Osteocyte (in vitro differentiated cells): ENCODE results near the gene SEPSECS. TPM values are rescaled to one million over a fixed set of nuclear protein-coding genes. Genes with fewer than 3 reads are reported as not detected.
A peak's percentile ranks its signal among the peaks of the same experiment; 100 is the strongest.

Source experiments
- DNase-seq: peaks from one replicate; pipeline ENCODE4 v3.0.0; 2021; ENCODE audit warnings: mixed read lengths; ENCODE audit not compliant: unreplicated experiment; ENCODE audit errors: extremely low spot score
- H3K27ac Mint-ChIP-seq: one replicate; pipeline ENCODE4 v1.8.0; 2021; ENCODE audit warnings: mild to moderate bottlenecking, mixed read lengths; ENCODE audit not compliant: unreplicated experiment
- H3K27me3 Mint-ChIP-seq: one replicate; pipeline ENCODE4 v1.8.0; 2021; ENCODE audit warnings: mixed read lengths; ENCODE audit not compliant: unreplicated experiment
- H3K36me3 Mint-ChIP-seq: one replicate; pipeline ENCODE4 v1.8.0; 2021; ENCODE audit warnings: mixed read lengths; ENCODE audit not compliant: unreplicated experiment
- H3K4me1 Mint-ChIP-seq: one replicate; pipeline ENCODE4 v1.8.0; 2021; ENCODE audit warnings: mixed read lengths; ENCODE audit not compliant: unreplicated experiment
- H3K4me3 Mint-ChIP-seq: one replicate; pipeline ENCODE4 v1.8.0; 2021; ENCODE audit warnings: mild to moderate bottlenecking, moderate library complexity, mixed read lengths; ENCODE audit not compliant: unreplicated experiment
- H3K9me3 Mint-ChIP-seq: one replicate; pipeline ENCODE4 v1.8.0; 2021; ENCODE audit warnings: mixed read lengths; ENCODE audit not compliant: unreplicated experiment
- CTCF ChIP-seq: fragments of 200-600 bp; sonication (generic); IDR thresholded peaks from 2 replicates; pipeline ENCODE4 v1.5.0; 2021; ENCODE audit warnings: antibody characterized with exemption, mild to moderate bottlenecking, moderate library complexity
- total RNA-seq: library from RNA; stranded (reverse); gene quantifications from 2 replicates; pipeline ENCODE4 v1.2.1, GENCODE V29; 2021

SEPSECS gene
- total RNA-seq, 1 donor from 2014 or later, result 7.8 TPM

DNA sequence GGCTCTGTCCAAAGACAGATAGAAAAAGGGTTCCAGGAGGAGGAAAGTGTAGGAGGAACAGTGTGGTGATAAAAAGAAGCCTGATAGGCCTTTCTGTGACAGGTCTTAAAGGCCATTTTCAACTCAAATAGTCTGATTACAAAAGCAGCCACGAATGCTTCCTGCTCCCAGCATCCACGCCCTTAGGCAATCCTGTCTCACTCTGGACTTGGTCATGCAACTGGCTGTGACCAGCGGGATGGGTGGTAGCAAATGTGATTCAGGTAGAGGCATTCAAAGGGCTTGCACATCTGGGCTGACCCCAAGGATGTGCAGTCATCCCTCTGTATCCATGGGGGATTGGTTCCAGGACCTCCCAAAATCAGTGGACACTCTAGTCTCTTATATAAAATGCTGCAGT is 14.4 kb upstream of the SEPSECS start:
- peaks cover 29% of the 10 kb centered on the region for H3K4me1 Mint-ChIP-seq
- H3K4me3 Mint-ChIP-seq, result no peak overlapping the region
- no peaks in the 10 kb centered on the region for H3K36me3 Mint-ChIP-seq
- no peak for DNase-seq
- no peaks in the 10 kb centered on the region for H3K9me3 Mint-ChIP-seq
- H3K27ac Mint-ChIP-seq, result peak overlapping the region; percentile 33
- no peak for TF ChIP-seq CTCF
- no peaks in the 10 kb centered on the region for H3K27me3 Mint-ChIP-seq

DNA sequence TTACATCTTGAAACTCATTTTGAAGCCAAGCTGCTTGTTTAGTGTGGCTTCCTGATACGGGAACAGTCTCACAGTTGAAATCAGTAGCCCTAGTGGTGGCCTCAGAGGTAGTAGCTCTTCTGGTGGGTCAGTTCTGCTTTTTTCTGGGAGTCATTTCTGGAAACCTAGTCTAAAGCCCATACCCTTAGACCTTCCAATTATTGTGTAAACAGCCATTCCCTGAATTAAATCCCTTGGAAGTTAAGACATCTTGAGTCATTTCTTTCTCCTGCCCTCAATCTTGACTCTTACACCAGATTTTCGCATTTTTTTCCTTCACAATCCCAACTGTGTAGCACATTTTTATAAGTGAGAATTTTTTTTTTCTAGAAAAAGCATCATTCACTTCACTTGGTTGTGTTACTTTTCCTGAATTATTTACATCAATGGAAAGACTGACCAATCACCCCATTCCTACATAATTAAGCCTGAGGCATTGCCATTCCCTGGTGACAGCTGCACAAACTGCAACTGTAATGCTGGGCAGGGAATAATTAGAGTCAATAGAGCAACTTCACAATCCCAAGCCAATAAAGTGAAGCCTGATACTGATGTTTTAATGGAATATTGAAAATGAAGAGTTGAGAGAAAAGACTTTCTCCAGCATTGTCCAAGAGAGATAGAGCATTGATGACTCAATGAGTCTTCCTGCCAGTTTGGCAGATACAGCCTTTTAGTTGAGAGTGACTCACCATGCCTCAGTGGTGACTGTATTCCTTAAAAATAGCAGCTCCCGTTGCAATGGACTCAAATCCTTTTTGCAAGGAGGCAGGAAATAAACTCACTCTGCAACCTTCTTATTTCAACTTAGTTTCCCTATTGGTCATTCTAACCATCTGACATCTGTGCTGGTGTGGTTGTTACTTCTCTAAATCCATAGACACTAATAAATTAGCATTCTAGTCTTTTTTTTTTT is 13.0 kb upstream of the SEPSECS start:
- no peak overlapping the region for H3K4me3 Mint-ChIP-seq

DNA sequence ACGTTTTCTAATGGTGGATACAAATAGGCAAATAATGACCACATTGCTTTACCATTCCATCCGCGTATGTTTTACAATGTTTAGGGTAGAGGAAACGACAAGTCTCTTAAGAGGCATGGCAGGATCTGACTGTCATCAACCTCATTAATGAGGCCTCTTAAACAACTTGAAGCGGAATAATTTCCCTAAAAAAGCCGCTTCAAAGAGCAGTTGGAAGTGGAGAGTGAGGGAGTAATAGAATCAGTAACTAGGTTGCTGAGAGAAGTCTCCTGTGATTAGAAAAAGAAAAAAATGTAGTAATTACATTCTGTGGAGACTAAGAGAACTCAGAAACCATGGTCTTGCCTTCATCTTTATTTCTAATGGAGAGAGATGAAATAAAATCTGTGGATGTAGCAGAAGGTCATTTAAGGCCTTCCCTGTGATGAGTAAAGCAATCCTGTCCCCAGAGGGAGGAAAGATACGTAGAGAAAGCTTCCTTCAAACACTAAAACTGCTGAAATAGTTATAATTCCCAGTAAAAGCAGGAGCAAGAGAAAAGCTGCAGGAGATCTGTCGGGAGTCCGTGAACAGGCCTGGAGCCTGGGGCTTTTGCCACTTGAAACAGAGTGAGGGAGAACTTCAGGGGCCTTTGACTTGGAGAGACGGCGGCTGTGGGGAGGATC is 11.1 kb upstream of the SEPSECS start:
- peaks cover 5% of the 10 kb centered on the region for H3K36me3 Mint-ChIP-seq
- H3K4me3 Mint-ChIP-seq, result no peak overlapping the region
- peak overlapping the region; percentile 58 for H3K27ac Mint-ChIP-seq
- peaks cover 2% of the 10 kb centered on the region for H3K9me3 Mint-ChIP-seq
- no peak for DNase-seq
- H3K27me3 Mint-ChIP-seq, result no peaks in the 10 kb centered on the region
- peaks cover 24% of the 10 kb centered on the region for H3K4me1 Mint-ChIP-seq
- TF ChIP-seq CTCF, result no peak

More for the DNA sequence above, 13.0 kb upstream of the SEPSECS start:
- Mint-ChIP-seq H3K4me1 (peaks cover 29% of the 10 kb centered on the region), H3K27ac (peak overlapping the region; percentile 86), H3K9me3 (no peaks in the 10 kb centered on the region), H3K27me3 (no peaks in the 10 kb centered on the region), H3K36me3 (no peaks in the 10 kb centered on the region)
- no peak for TF ChIP-seq CTCF
- DNase-seq, result no peak

GRCh38 chr4:25169446-25169845 is 9.2 kb upstream of the SEPSECS start:
- Mint-ChIP-seq H3K36me3 (peaks cover 9% of the 10 kb centered on the region), H3K9me3 (peaks cover 4% of the 10 kb centered on the region), H3K4me3 (no peak overlapping the region), H3K4me1 (peaks cover 24% of the 10 kb centered on the region), H3K27me3 (no peaks in the 10 kb centered on the region), H3K27ac (no peak overlapping the region)
- no peak for TF ChIP-seq CTCF
- DNase-seq, result no peak

DNA sequence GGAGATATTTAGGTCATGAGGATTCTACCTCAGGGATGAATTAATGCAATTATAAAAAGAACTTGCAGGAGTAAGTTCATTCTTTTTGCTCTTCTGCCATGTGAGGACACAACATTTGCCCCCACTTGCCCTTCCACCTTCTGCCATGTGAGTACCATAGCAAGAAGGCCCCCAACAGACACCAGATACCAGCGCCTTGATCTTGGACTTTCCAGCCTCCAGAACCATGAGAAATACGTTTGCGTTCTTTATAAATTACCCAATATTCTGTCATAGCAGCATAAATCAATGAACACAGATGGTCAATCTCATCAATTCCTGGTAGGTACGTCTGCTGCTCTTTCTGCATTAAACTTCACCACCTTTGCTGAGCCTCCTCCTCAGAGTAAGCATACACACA is 5.7 kb upstream of the SEPSECS start:
- no peak overlapping the region for H3K27ac Mint-ChIP-seq
- no peak overlapping the region for H3K4me3 Mint-ChIP-seq
- no peak for DNase-seq
- TF ChIP-seq CTCF, result no peak
- H3K4me1 Mint-ChIP-seq, result peaks cover 11% of the 10 kb centered on the region
- peaks cover 4% of the 10 kb centered on the region for H3K9me3 Mint-ChIP-seq
- no peaks in the 10 kb centered on the region for H3K27me3 Mint-ChIP-seq
- H3K36me3 Mint-ChIP-seq, result peaks cover 9% of the 10 kb centered on the region
